NCI-H146 (cell line): Measurements from ENCODE around the gene MUTYH.
"Not testable (repeated sequence)": the region's sequence is repeated elsewhere in the genome, so short reads cannot be mapped to it uniquely, and the experiment has no call there.

Experiments
- DNase-seq: peaks from one replicate; lab custom pipeline; 2025; lab: John Stamatoyannopoulos, UW

The MUTYH gene

DNA sequence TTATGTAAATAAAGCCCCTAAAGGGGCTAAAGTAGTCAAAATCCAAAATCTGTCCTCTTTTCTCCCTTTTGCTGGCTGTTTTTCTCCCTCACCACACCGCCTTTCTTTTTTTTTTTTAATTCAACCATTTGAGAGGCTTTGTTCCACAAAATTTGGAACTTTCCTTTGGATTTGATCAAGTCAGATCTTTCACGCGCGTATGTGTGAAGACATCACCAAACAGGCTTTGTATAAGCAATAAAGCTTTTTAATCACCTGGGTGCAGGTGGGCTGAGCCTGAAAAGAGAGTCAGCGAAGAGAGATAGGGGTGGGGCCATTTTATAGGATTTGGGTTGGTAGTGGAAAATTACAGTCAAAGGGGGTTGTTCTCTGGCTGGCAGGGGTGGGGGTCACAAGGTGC, 18.8 kb downstream of the MUTYH start:
- no peak for DNase-seq

DNA sequence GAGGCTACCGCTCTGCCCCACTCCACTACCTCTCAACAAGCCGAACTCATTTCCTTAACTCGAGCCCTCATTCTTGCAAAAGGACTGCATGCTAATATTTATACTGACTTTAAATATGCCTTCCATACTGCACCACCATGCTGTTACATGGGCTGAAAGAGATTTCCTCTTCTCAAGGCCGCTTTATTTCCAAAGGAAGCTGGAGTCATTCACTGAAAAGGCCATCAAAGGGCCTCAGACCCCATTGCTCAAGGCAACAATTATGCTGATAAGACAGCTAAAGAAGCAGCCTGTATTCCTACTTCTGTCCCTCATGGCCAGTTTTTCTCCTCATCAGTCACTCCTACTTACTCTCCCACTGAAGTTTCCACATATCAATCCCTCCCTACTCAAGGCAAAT, 20.5 kb downstream of the MUTYH start:
- DNase-seq = no peak

DNA sequence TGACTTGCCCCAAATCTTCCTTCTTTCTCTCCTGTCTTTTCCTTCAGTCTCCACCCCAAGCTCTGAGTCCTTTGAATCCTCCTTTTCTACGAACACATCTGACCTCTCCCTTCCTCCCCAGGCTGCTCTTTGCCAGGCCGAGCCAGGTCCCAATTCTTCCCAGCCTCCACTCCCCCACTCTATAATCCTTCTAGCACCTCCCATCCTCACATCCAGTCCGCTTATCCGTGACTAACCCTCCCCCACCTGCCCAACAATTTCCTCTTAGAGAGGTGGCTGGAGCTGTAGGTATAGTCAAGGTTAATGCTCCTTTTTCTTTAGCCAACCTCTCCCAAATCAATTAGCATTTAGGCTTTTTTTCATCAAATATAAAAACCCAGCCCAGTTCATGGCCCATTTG, 23.1 kb downstream of the MUTYH start:
- DNase-seq = no peak

DNA sequence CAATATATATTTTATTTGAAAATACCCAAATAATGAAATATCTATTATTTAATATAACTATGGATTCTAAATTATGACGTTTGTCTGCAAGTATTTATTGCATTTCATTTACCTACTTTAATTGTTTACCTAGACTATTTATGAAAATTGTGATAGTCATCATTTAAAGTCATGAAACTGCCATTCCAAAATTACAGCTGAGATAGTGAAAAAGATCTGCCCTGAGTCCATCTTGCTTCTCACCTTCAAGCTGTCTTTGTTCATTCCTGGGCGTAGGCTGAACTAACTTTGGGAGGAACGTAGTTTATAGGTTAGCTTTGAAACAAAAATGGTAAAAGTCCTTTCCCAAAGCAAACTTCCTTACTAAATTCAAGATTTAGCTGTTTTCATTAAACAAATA, 26.0 kb downstream of the MUTYH start:
- no peak for DNase-seq

DNA sequence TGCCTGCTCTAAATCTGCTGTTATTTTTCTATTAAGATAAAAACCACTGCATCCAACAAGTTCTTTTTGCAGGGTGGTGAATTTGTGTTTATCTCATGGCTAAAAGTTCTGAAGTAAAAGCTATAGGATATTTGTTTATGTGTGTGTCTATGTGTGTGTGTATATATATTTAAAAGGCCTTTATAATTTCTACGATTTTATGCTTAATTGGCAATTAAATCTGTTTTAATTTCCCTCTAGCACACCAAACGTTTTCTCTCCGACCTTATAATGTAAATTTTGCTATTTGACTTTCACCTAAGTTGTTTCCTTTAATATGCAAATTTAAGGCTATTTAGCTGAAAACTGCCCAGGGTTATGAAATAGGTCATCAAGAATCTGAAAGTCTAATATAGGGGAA, 33.3 kb downstream of the MUTYH start:
- DNase-seq = no peak

DNA sequence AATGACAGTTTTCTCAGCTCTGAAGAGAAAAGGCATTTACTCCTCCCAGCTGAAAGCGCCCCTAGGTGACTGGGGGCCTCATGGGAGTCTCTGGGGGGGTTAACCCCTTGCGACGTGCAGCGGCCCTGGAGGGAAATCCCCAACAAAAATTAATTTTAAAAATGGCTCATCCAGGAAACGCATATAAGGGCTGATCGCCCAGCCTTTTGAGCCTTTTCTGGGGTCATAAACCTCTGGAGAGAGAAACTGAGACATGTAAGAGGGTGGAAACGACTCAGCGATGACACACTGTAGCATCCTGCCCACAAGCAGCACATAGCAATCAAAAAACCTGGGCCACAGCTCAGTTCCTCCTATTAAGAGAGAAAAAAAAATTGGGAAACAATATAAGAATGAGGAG, 33.9 kb downstream of the MUTYH start:
- DNase-seq = no peak

DNA sequence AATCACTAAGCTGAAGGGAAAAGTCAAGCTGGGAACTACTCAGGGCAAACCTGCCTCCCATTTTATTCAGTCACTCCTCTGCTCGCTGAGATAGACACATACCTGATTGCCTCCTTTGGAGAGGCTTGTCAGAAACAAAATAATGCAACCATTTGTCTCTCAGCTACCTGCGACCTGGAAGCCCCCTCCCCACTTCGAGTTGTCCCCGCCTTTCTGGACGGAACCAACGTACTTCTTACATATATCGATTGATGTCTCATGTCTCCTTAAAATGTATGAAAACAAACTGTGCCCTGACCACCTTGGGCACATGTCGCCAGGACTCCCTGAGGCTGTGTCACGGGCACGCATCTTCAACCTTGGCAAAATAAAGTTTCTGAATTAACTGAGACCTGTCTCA, 35.0 kb downstream of the MUTYH start:
- no peak for DNase-seq

DNA sequence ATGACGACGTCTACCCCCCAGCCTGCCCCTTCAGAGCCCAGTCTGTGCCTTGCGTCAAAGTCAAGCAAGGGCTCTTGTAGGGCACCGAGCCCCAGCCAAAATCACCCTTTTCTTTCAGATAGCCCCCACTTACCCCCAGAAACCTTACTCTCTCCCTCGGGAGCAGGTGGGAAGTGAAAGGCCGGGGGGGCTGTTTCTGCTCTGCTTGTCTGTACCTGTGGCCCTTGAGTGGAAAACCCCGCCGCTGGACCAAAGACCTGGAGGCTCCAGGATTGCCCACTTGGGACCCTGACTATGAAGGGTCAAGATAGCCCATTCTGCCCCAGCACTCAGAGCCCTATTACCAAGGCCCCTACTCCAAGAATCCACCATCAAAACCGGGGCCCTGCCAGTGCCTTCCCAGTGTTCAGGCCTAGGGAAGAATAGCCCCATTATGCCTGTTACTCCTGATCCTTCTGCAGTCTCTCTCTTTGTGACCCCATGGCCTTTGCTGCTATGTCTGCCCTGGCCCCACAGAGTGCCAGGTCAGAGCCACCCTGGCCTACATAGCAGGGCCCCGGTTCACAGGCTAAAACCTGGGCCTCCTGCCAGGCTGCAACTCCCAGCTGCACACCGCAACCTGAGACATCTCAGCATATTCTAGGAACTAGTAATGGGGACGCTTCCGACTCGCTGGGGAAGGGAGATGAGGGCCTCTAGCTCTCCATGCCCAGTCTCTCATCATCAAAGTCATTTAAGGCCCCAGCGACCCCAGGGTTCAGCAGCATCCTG, 35.7 kb downstream of the MUTYH start:
- DNase-seq = peak; percentile 6

DNA sequence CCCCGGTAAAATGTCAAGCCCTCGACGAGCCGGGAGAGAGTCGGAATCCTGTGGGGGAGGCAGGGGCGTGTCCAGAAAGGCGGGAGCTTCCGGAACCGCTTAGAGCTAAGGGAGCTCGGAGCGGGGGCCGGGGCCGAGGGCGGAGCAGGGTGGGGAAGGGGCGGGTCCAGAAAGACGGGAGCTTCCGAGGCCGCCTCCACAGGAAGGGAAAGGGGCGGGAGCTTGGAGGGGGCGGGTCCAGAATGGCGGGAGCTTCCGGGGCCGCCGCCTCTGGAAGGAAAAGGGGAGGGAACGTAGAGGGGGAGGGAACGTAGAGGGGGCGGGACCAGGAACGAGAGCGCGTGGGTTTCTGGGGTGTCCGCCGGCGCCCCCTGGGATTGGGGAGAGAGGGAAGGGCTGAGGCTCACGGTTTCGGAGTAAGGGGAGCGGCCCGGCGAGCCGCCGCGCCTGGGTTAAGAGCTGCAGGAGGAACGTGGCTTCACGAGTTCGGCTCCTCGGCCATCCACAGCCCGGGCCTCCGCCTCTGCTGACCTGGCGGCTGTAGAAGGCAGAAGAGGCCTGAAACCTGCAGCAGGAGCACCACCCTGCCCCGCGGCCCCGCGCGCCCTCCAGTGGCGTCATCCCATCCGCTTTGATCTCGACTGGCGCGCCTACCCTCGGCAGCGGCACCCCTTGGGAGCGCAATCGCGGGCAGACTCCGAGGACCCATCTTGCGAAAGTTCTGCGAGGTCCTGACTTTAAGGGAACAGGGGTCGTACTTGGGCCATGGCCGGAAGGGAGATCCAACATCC, 36.5 kb downstream of the MUTYH start:
- peak; percentile 95 for DNase-seq

DNA sequence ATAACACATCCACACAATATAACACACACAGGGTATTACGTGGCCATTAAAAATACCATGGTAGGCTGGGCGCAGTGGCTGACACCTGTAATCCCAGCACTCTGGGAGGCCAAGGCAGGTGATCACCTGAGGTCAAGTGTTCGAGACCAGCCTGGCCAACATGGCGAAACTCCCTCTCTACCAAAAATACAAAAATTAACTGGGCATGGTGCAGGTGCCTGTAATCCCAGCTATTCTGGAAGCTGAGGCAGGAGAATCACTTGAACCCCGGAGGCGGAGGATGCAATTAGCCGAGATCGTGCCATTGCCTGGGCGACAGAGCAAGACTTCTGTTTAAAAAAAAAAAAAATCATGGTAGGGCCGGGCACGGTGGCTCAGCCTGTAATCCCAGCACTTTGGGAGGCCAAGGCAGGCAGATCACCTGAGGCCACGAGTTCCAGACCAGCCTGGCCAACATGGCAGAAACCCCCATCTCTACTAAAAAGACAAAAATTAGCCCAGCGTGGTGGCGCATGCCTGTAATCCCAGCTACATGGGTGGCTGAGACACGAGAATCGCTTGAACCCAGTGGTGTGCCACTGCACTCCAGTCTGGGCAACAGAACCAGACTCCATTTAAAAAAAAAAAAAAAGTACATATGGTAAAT, 37.6 kb downstream of the MUTYH start:
- DNase-seq = no peak

DNA sequence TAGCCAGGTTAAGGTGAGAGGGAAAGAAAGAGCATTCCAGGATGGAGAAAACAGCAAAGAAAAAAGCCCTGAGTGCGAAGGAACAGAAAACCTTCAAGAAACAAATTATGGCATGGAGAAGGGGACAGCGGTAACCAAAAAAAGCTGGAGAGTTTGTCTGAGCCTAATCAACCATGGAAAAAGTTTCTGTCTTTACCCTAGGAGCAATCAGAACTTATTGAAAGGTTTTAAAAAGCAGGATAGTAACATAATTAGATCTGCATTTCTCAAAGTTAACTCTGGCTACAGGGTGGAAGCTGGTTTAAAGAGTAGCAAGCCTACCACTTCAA, 39.6 kb downstream of the MUTYH start:
- DNase-seq = no peak

DNA sequence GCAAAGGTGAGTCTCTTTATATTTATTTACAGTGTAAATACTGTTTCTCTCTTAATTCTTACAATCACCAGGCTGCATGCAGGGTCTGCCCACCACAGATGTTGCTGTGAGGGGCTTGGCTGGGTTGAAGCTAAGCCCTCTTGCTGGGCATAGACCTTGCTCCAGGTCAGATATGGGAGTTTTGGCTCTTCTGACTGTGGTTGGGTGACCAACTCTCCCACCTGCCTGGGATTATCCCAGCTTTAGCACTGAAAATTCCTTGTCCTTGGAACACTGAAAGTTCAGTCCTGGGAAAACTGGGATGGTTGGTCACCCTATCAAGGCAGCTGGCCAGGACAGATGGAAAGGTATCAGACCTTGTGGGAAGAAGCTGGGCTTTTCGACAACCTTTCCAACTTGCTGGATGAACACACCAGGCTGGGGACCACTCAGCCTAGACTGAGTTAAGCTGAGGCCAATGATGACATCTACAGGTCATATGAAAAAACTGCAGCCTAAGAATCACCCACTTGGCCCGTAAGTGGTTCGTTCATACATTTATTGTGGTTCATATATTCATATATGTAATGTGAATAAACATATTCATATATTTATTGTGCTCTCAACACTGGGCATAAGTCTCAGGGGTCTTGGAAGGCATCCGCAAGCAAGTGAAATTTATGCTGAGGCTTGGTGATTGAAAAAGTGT, 40.1 kb downstream of the MUTYH start:
- DNase-seq = peak; percentile 64

DNA sequence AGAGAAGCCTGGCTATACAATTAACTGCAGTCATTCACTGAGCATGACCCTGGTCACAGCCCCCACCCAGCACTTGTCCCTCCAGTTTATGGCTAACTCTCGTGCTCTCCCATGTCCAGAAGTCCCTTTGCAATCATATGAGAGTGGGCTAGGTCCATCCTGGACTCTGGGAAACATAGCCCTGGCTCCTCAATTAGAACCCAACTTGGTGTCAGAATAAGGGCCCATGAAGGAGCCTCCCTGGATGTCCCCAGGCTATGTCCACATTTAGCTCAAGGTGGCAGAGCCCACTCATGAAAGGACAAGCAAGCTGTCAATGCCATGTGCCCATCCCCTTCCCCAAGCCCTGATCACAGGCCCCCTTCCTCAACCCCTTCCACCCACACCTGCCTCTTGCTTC, 40.9 kb downstream of the MUTYH start:
- DNase-seq = no peak

DNA sequence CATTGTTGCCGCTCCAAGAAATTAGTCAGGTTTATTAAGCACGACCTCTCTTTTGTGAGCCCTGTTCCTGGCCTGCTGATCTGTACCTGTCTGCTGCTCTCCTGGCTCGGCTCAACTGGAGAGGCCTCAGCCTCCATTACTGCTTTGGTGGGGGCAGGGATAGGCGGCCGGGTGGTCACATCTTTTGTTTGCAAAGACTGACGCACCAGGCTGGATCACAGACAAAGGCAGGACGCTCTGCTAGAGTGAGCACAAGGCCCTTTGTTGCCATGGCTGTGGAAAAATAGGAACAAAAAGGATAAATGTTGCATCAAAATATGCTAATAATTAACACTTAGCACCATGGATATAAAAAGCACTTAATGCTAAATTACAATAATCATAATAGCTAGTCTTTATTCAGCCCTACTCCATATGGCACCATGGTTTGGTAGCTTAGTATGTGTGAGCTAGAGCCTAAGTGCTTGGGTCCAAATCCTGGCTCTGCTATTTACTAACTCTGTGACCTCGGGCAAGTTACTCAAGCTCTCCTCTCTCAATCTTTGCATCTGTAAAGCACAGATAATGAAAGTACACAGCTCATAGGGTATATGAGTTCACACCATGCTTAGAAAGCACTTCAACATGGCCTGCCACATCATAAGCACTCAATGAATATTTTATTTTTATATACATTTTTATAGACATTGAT, 42.4 kb downstream of the MUTYH start:
- peak; percentile 21 for DNase-seq

DNA sequence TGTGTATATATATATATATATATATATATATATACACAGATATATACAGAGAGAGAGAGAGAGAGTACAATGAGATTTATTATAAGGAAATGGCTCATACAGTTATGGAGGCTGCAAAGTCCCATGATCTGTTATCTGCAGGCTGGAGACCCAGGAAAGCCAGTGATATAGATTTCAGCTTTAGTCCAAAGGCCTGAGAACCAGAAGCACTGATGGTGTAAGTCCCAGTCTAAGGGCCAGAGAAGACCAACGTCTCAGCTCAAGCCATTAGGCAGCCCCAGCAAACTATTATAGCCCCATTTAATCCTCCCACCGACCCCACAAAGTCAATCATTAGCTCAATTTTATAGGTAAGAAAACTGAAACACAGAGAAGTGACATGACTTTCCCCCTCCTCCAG, 48.5 kb downstream of the MUTYH start:
- no peak for DNase-seq

DNA sequence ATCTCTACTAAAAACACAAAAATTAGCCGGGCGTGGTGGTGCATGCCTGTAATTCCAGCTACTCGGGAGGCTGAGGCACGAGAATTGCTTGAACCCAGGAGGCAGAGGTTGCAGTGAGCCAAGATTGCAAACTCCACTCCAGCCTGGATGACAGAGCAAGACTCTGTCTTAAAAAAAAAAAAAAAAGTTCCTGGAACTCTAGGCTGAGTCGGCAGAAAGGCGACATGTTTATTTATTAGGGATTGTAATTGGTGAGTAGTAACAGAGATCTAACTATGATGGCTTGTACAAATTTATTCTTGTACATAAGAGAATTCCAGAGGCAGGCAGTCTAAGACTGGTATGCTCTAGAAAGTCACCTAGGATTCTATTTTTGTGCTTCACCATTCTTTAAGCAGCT, 49.2 kb downstream of the MUTYH start:
- not testable (repeated sequence) for DNase-seq

DNA sequence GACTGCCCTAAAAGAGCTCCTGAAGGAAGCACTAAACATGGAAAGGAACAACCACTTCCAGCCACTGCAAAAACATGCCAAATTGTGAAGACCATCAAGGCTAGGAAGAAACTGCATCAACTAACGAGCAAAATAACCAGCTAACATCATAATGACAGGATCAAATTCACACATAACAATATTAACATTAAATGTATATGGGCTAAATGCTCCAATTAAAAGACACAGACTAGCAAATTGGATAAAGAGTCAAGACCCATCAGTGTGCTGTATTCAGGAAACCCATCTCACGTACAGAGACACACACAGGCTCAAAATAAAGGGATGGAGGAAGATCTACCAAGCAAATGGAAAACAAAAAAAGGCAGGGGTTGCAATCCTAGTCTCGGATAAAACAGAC, 53.7 kb downstream of the MUTYH start:
- DNase-seq = not testable (repeated sequence)

DNA sequence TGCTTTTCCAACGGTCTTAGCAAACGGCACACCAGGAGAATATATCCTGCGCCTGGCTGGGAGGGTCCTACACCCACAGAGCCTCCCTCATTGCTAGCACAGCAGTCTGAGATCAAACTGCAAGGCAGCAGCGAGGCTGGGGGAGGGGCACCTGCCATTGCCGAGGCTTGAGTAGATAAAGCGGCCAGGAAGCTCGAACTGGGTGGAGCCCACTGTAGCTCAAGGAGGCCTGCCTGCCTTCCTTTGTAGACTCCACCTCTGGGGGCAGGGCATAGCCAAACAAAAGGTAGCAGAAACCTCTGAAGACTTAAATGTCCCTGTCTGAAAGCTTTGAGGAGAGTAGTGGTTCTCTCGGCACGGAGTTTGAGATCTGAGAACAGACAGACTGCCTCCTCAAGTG, 55.4 kb downstream of the MUTYH start:
- not testable (repeated sequence) for DNase-seq

DNA sequence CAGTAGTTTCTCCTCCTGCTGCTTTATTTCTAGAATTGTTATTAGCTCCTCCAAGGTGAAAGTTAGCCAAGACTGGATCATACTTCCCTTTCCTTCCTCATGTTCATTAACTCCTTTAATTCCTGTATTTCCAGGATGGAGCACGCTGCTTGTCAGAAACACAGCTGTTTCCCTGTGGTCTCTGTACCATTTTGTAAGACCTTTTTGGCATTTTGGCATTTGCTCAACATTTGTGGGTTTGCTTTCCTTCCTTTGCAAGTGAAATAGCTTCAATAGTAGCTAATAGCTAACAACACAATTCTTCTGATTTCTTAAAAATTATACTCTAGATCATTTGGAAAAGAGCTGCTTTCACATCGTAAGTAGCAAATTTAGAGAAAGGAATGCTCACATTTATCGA, 57.9 kb downstream of the MUTYH start:
- DNase-seq = no peak
